Hepatocyte (in vitro differentiated cells): ENCODE measurements around the gene HOXD8. TPM values are rescaled to one million over a fixed set of nuclear protein-coding genes. Genes with fewer than 3 reads are reported as not detected.
A peak's percentile ranks its signal among the peaks of the same experiment; 100 is the strongest.

ENCODE experiments used
- DNase-seq: peaks from one replicate; pipeline ENCODE4 v3.0.0-alpha.2; 2016; ENCODE audit warnings: low spot score
- H2AFZ ChIP-seq: fragments of 200-600 bp; sonication (generic); 2 replicates; pipeline ENCODE4 v1.6.0; 2016; ENCODE audit warnings: antibody characterized with exemption, mild to moderate bottlenecking
- H3K27ac ChIP-seq: fragments of 200-600 bp; sonication (generic); 2 replicates; pipeline ENCODE4 v1.5.1; 2016; ENCODE audit warnings: mild to moderate bottlenecking
- H3K27me3 ChIP-seq: fragments of 200-600 bp; sonication (generic); 2 replicates; pipeline ENCODE4 v1.6.1; 2016
- H3K36me3 ChIP-seq: fragments of 200-600 bp; sonication (generic); replicated peaks from 2 replicates; pipeline ENCODE4 v1.5.1; 2016; ENCODE audit warnings: low read depth; ENCODE audit not compliant: insufficient read depth
- H3K4me1 ChIP-seq: fragments of 200-600 bp; sonication (generic); 2 replicates; pipeline ENCODE4 v1.5.1; 2016; ENCODE audit warnings: mild to moderate bottlenecking, moderate library complexity; ENCODE audit not compliant: insufficient read depth
- H3K4me2 ChIP-seq: fragments of 200-600 bp; sonication (generic); 2 replicates; pipeline ENCODE4 v1.6.0; 2016
- H3K4me3 ChIP-seq: fragments of 200-600 bp; sonication (generic); 2 replicates; pipeline ENCODE4 v1.5.1; 2016; ENCODE audit warnings: mild to moderate bottlenecking
- H3K79me2 ChIP-seq: fragments of 200-600 bp; sonication (generic); 2 replicates; pipeline ENCODE4 v1.6.0; 2017; ENCODE audit warnings: mild to moderate bottlenecking
- H3K9me2 ChIP-seq: fragments of 200-600 bp; sonication (generic); replicated peaks from 2 replicates; pipeline ENCODE4 v1.6.0; 2017; ENCODE audit warnings: mild to moderate bottlenecking; ENCODE audit not compliant: insufficient read depth
- H3K9me3 ChIP-seq: fragments of 200-600 bp; sonication (generic); 2 replicates; pipeline ENCODE4 v1.5.1; 2016; ENCODE audit warnings: low read depth, mild to moderate bottlenecking
- H4K20me1 ChIP-seq: fragments of 200-600 bp; sonication (generic); 2 replicates; pipeline ENCODE4 v1.6.0; 2016; ENCODE audit warnings: mild to moderate bottlenecking; ENCODE audit not compliant: insufficient read depth, poor library complexity, severe bottlenecking
- EZH2 ChIP-seq: fragments of 200-600 bp; sonication (generic); IDR thresholded peaks from 2 replicates; pipeline ENCODE4 v1.6.1; 2016; ENCODE audit warnings: antibody characterized with exemption, mild to moderate bottlenecking, borderline replicate concordance
- EZH2phosphoT487 ChIP-seq: fragments of 200-600 bp; sonication (generic); IDR thresholded peaks from one replicate; pipeline ENCODE4 v1.6.1; 2018; ENCODE audit warnings: antibody characterized with exemption, mild to moderate bottlenecking, low read depth, moderate library complexity; ENCODE audit not compliant: unreplicated experiment, severe bottlenecking
- WGBS: methylation state at CpG from one replicate; pipeline ENCODE4 v1.1.6; 2016; ENCODE audit warnings: low lambda C conversion rate; ENCODE audit errors: missing lambda C conversion rate; 5-methylcytosine and 5-hydroxymethylcytosine counted together
- polyA plus RNA-seq: library from polyadenylated mRNA; unstranded; fragments of >200 nt; fragmentation: Nextera tagmentation; extraction: Ambion mirVana; gene quantifications from 2 replicates; pipeline ENCODE4 v1.2.1, GENCODE V29; 2016
- total RNA-seq: library from RNA; depleted of rRNA; stranded (reverse); fragments of >200 nt; gene quantifications from 2 replicates; pipeline ENCODE4 v1.2.3, GENCODE V29; 2014
- TF ChIP-seq, protein P1 (sequence below): fragments of 200-600 bp; sonication (generic); IDR thresholded peaks from 2 replicates; pipeline ENCODE4 v1.5.1; 2016; ENCODE audit warnings: antibody characterized with exemption, mild to moderate bottlenecking; ENCODE audit not compliant: poor library complexity

Gene HOXD8
- total and polyA plus RNA-seq, 2 experiments from 2014 or later, result 1.3 TPM; not detected in 1

DNA sequence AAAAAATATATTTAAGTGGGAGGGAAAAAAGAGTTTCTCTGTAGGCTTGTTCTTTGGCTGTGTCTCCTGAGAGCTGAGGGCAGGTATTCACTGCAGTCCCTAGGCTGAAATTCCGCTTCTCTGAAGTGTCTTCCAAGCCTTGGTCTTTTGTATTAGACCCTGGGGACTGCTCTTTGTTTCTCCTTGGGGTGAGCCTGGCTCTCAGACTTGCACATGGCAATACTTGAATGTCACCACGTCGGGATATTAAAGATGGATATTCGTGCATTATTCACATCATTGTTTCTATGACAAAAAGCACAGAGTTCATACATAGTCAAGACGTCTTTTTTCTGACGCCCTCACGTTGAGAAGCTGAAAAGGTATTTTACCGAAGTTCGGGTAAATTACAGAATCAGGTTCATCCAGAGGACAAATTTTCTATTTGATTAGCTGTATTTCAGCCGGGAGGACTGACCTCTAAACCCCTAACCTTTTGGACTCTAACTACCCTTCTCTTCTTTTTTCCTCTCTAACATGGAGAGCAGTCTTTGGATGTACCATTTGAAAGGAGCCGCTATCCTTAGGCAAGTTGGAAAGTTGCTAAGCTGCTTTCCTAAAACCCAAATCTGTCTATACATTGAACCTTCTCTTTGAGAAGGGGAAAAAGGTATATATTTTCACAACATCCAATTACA is 25.2 kb downstream of the HOXD8 start:
- Histone ChIP-seq H3K9me2 (no peaks in the 10 kb centered on the region), H3K27me3 (peaks cover 98% of the 10 kb centered on the region), H3K27ac (no peak overlapping the region), H3K4me3 (no peak overlapping the region), H4K20me1 (no peaks in the 10 kb centered on the region), H3K9me3 (no peaks in the 10 kb centered on the region), H3K79me2 (no peaks in the 10 kb centered on the region), H2AFZ (no peak overlapping the region), H3K4me2 (no peak overlapping the region), H3K4me1 (peaks cover 9% of the 10 kb centered on the region), H3K36me3 (no peaks in the 10 kb centered on the region)
- DNase-seq, result no peak
- 42% methylated on average over 11 of the region's 11 CpGs for WGBS
- peak; percentile 22 for TF ChIP-seq EZH2
- TF ChIP-seq, protein P1, sequence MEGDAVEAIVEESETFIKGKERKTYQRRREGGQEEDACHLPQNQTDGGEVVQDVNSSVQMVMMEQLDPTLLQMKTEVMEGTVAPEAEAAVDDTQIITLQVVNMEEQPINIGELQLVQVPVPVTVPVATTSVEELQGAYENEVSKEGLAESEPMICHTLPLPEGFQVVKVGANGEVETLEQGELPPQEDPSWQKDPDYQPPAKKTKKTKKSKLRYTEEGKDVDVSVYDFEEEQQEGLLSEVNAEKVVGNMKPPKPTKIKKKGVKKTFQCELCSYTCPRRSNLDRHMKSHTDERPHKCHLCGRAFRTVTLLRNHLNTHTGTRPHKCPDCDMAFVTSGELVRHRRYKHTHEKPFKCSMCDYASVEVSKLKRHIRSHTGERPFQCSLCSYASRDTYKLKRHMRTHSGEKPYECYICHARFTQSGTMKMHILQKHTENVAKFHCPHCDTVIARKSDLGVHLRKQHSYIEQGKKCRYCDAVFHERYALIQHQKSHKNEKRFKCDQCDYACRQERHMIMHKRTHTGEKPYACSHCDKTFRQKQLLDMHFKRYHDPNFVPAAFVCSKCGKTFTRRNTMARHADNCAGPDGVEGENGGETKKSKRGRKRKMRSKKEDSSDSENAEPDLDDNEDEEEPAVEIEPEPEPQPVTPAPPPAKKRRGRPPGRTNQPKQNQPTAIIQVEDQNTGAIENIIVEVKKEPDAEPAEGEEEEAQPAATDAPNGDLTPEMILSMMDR, result no peak

DNA sequence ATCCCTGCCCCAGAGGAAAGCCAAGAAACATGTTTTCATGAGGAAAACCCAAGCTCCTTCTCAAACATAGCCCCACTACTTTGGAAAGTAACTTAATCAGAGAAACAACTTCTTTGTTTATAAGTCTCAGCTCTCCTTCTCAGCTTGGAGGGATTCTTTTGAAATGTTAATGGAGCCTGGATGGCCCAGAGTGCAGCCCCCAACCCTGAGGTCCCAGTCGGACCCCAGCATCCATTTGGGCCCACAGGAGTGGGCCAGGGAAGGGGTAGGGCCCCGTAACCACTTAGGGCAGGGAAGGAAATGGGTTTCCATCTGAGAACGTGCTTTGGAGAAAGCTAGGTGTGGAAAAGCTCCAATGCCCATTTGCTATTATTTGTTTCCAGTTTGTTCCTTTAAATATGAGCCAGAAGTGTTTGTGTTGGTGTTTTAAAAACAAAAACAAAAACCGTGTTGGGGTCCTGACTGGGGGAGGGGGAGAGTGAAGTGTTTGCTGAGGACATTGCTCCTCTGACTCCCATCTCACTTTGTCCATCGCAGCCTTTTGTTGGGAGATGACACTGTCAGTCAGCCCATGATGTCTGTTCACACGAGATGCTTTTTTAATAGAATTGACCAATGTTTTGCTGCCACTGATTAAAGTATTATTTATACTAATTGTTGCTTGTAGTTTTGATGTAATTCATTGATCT is 26.0 kb downstream of the HOXD8 start:
- TF ChIP-seq EZH2 (no peak), EZH2phosphoT487 (no peak)
- TF ChIP-seq, protein P1, result no peak
- Histone ChIP-seq H3K9me3 (no peaks in the 10 kb centered on the region), H3K79me2 (no peaks in the 10 kb centered on the region), H3K9me2 (no peaks in the 10 kb centered on the region), H3K36me3 (no peaks in the 10 kb centered on the region), H3K4me3 (no peak overlapping the region), H3K27ac (no peak overlapping the region), H3K4me1 (peaks cover 17% of the 10 kb centered on the region), H4K20me1 (no peaks in the 10 kb centered on the region), H3K4me2 (no peak overlapping the region), H3K27me3 (peaks cover 98% of the 10 kb centered on the region), H2AFZ (no peak overlapping the region)
- DNase-seq, result no peak
- 23% methylated on average over 6 of the region's 6 CpGs for WGBS

DNA sequence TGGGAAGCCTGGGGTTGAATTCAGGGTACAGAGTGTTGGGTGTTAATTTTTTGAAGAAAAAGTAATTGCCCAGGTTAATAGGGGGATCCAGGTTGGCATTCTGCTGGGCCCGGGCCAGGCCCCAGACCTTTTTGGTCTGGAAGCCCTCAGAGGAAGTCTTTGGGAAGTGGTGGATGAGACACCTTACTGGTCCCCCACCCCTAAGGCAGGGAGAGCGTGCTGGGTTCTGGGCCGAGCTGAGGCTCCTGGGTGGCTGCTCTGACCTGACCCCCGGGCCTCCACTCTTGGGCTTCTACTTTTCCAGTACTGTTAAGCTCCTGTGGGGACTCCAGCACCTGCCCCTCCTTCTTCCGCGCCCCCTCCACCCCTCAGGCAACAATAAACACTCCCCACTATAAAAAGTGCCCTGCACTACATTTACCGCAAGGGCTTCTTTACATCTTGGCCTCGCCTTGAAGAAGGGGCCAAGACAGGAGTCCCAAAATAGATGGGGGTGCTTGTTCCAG is 26.8 kb downstream of the HOXD8 start:
- H2AFZ ChIP-seq, result no peak overlapping the region
- no peaks in the 10 kb centered on the region for H3K9me3 ChIP-seq
- no peak overlapping the region for H3K4me2 ChIP-seq
- peaks cover 20% of the 10 kb centered on the region for H3K4me1 ChIP-seq
- H3K27ac ChIP-seq, result no peak overlapping the region
- no peak overlapping the region for H3K4me3 ChIP-seq
- H4K20me1 ChIP-seq, result no peaks in the 10 kb centered on the region
- TF ChIP-seq EZH2phosphoT487 (no peak), EZH2 (no peak)
- TF ChIP-seq, protein P1, result no peak
- H3K27me3 ChIP-seq, result peaks cover 98% of the 10 kb centered on the region
- WGBS, result 26% methylated on average over 8 of the region's 8 CpGs
- H3K36me3 ChIP-seq, result no peaks in the 10 kb centered on the region
- H3K79me2 ChIP-seq, result no peaks in the 10 kb centered on the region
- H3K9me2 ChIP-seq, result no peaks in the 10 kb centered on the region
- no peak for DNase-seq
